Measurements from ENCODE around the gene RAB11FIP2. TPM values are rescaled to one million over a fixed set of nuclear protein-coding genes. Genes with fewer than 3 reads are reported as not detected.

RAB11FIP2 gene
- total and polyA plus RNA-seq, 2 of the 8 experiments (the other 6 are each of a cell fraction or from before 2014, with no cell fraction given), result 3.1 to 12.7 TPM

- peaks cover 0 to 5% (median 1%) of the 10 kb centered on the region in 4 experiments; a peak in 3 of 7 replicates for H3K4me1 ChIP-seq (replicated peaks in 1 of 4; ENCODE audit: control insufficient read depth in 3 of 4, insufficient read depth in 4 of 4, low read length in 3 of 4)
- no peak overlapping the region for H2BK12ac ChIP-seq (ENCODE audit: low read depth, low read length)
- H2BK15ac ChIP-seq (ENCODE audit: low read length), result no peak overlapping the region
- no peak overlapping the region for H2AFZ ChIP-seq (ENCODE audit: low read length)
- TF ChIP-seq SP1 (IDR thresholded peaks at IDR 0.05; ENCODE audit: low read depth, low read length) (no peak), POU5F1 (IDR thresholded peaks at IDR 0.05; ENCODE audit: low read depth, low read length) (no peak), BRCA1 (IDR thresholded peaks at IDR 0.05; ENCODE audit: low read depth, low read length) (no peak), GABPA (IDR thresholded peaks at IDR 0.05; ENCODE audit: borderline replicate concordance, insufficient read depth, low read length) (no peak), ZNF274 (IDR thresholded peaks at IDR 0.05; ENCODE audit: borderline replicate concordance, extremely low read depth, low read length) (no peak)
- TF ChIP-seq, protein P1, sequence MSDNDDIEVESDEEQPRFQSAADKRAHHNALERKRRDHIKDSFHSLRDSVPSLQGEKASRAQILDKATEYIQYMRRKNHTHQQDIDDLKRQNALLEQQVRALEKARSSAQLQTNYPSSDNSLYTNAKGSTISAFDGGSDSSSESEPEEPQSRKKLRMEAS (IDR thresholded peaks at IDR 0.05), result no peak
- TF ChIP-seq, protein P2, sequence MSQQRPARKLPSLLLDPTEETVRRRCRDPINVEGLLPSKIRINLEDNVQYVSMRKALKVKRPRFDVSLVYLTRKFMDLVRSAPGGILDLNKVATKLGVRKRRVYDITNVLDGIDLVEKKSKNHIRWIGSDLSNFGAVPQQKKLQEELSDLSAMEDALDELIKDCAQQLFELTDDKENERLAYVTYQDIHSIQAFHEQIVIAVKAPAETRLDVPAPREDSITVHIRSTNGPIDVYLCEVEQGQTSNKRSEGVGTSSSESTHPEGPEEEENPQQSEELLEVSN (IDR thresholded peaks at IDR 0.05), result no peak
- FAIRE-seq, result no peak
- H2BK20ac ChIP-seq (ENCODE audit: low read length), result no peak overlapping the region
- WGBS, 2 experiments (ENCODE audit: extremely low coverage in 1 of 2, insufficient coverage in 1 of 2, insufficient read length in 1 of 2, insufficient replicate concordance in 2 of 2, low coverage in 1 of 2, low lambda C conversion rate in 2 of 2, missing lambda C conversion rate in 1 of 2), result 89 to 100% methylated on average over 1 to 2 of the region's 2 CpGs
- no peak overlapping the region for H2BK5ac ChIP-seq (ENCODE audit: low read depth, low read length)
- no peak overlapping the region for H2BK120ac ChIP-seq (replicated peaks; ENCODE audit: low read depth, low read length)
- H3K27me3 ChIP-seq (replicated peaks in 1 of 4; ENCODE audit: control insufficient read depth in 3 of 4, extremely low read depth in 1 of 4, insufficient read depth in 3 of 4, low read length in 3 of 4), result no peaks in the 10 kb centered on the region
- no peak overlapping the region for H3K4me3 ChIP-seq (ENCODE audit: extremely low read depth in 1 of 4, insufficient read depth in 2 of 4, low read depth in 3 of 4, low read length in 4 of 4)
- H3K56ac ChIP-seq (replicated peaks; ENCODE audit: insufficient read length, low read depth, low read length), result no peak overlapping the region
- no peak overlapping the region for H3K18ac ChIP-seq (ENCODE audit: extremely low read depth, low read length)
- ChIA-PET POLR2A (ENCODE audit: partially characterized antibody) (interaction anchor here (0.7 kb wide), 1 partner anchor 88 kb away, joined by 3 read pairs; no protein-coding TSS in a partner anchor), CTCF (ENCODE audit: partially characterized antibody) (interaction anchor here (0.8 to 1.9 kb wide), 4 partner anchors 8 to 475 kb away, joined by 3 to 5 read pairs (median 4); no protein-coding TSS in a partner anchor)
- no peak overlapping the region for H4K8ac ChIP-seq (ENCODE audit: extremely low read depth, insufficient read depth, low read length)
- peaks cover 0 to 3% of the 10 kb centered on the region in 2 experiments; a peak in 1 of 4 replicates for H3K9me3 ChIP-seq (ENCODE audit: insufficient read depth in 2 of 2, low read depth in 1 of 2, low read length in 1 of 2)
- no peak overlapping the region for H3K9ac ChIP-seq (replicated peaks in 1 of 4; ENCODE audit: extremely low read depth in 1 of 4, low read depth in 3 of 4, low read length in 3 of 4)
- H3K14ac ChIP-seq (ENCODE audit: insufficient read length), result no peak overlapping the region
- no peaks in the 10 kb centered on the region for H3K23me2 ChIP-seq (ENCODE audit: low read depth, low read length)
- H2AK5ac ChIP-seq (ENCODE audit: low read depth, low read length), result no peak overlapping the region
- no peak for DNase-seq (ENCODE audit: low read depth in 1 of 2, low spot score in 2 of 2)
- H3K36me3 ChIP-seq (ENCODE audit: control insufficient read depth in 2 of 4, insufficient read depth in 4 of 4, low read length in 3 of 4), result no peaks in the 10 kb centered on the region; a peak in 1 of 8 replicates
- no peaks in the 10 kb centered on the region for H3K79me2 ChIP-seq (ENCODE audit: control insufficient read depth in 1 of 2, insufficient read depth in 2 of 2, low read length in 2 of 2)
- no peak overlapping the region for H3K27ac ChIP-seq (ENCODE audit: low read depth, low read length)
- no peak overlapping the region for H3K4me2 ChIP-seq (ENCODE audit: insufficient read depth in 1 of 2, low read depth in 2 of 2, low read length in 2 of 2)
- no peak overlapping the region for H3K4ac ChIP-seq (replicated peaks; ENCODE audit: insufficient read length, low read depth, low read length)
- no peak overlapping the region for H4K91ac ChIP-seq (replicated peaks; ENCODE audit: insufficient read length, low read length)
- no peaks in the 10 kb centered on the region for H3K79me1 ChIP-seq (ENCODE audit: low read depth, low read length)
- H4K20me1 ChIP-seq (replicated peaks in 1 of 2; ENCODE audit: control insufficient read depth in 1 of 2, insufficient read depth in 2 of 2, low read length in 2 of 2), result no peaks in the 10 kb centered on the region
- no peak overlapping the region for H4K5ac ChIP-seq (ENCODE audit: insufficient read length, low read depth, low read length)
- H3K23ac ChIP-seq (ENCODE audit: insufficient read length), result no peak overlapping the region
These were observed 62.8 kb downstream of the RAB11FIP2 start for GRCh38 chr10:117983961-117984360.
